Measurements from ENCODE around the gene WFIKKN2.

WFIKKN2 gene

DNA sequence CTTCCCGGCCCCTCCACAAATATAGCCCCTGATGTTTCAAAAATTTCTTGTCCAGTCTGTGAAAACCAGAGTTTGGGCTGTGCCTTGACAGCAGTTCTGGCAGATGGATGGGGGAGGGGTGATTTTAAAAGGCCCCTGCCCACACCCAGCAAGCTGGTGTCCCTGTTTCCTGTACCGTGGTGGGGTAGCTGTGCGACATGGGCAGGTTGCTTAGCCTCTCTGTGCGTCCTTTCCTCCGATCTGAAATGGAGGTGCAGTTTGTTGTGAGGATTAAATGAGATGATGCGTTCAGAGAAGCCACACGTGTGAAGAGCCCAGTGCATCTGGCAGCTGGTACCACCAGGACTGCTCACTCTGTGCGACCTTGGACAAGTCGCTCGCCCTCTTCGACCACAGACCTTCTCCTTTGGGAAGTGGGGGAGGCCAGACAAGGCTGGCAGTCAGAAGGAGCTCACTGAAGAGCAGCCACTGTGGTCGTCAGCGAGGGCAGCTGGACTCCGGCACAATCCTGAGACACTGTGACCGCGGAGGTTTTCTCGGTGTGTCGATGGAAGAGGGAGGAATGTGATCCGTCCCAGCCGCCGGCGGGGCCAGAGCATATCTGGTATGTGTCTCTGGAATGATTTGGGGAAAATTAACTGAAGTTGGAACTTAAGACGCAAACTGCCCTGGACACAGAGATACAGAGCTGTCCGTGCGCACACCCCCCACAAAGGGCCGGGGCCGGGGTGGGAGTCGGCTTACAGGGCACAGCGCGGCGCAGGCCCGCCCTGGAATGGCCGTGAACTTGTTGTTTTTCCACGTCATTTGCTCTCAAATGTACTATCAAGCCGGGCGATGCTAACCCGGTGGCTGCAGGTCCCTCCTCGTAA lies 721 bp upstream of the WFIKKN2 start:
- Histone ChIP-seq H3K27me3 (ENCODE audit: control insufficient read depth in 2 of 2, insufficient read depth in 2 of 2, low read length in 2 of 2) (no peaks in the 10 kb centered on the region), H3K9ac (ENCODE audit: low read depth in 1 of 2, low read length in 2 of 2) (peak overlapping the region in 1 of 2 donors; percentile 27), H3K9me3 (ENCODE audit: control insufficient read depth in 2 of 2, low read length in 2 of 2) (no peaks in the 10 kb centered on the region), H3K4me3 (ENCODE audit: low read length in 2 of 2) (peak overlapping the region; percentile 13 to 16), H3K4me1 (ENCODE audit: control insufficient read depth in 2 of 2, insufficient read depth in 2 of 2, low read length in 2 of 2) (peaks cover 0 to 7% of the 10 kb centered on the region in 2 donors), H3K27ac (ENCODE audit: low read depth in 2 of 2, low read length in 2 of 2) (no peak overlapping the region), H3K36me3 (ENCODE audit: control insufficient read depth in 2 of 2, insufficient read depth in 2 of 2, low read length in 2 of 2) (no peaks in the 10 kb centered on the region)

DNA sequence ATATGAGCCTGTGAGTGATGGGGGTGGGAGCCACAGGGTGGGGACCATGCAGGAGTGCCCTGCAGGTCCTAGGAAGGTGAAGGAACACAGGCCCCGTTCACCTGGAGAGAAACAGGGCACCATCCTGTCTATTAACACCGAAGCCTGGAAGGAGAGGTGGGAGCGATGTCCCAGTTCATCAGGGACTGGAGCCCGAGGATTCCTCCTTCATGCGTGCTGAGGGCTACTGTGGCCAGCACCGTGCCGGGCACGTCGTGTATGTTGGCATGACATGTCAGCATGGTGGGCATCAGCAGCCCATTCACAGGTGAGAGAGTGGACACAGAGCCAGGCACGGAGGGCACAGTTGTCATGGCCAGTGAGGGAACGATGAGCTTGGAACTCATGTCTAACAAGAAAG lies 1.4 kb downstream of the WFIKKN2 start:
- no peaks in the 10 kb centered on the region for H3K27me3 ChIP-seq (ENCODE audit: control insufficient read depth in 2 of 2, insufficient read depth in 2 of 2, low read length in 2 of 2)
- no peak overlapping the region for H3K27ac ChIP-seq (ENCODE audit: low read depth in 2 of 2, low read length in 2 of 2)
- H3K4me1 ChIP-seq (ENCODE audit: control insufficient read depth in 2 of 2, insufficient read depth in 2 of 2, low read length in 2 of 2): peaks cover 0 to 7% of the 10 kb centered on the region in 2 donors
- H3K4me3 ChIP-seq (ENCODE audit: low read length in 2 of 2): no peak overlapping the region
- no peak overlapping the region for H3K9ac ChIP-seq (ENCODE audit: low read depth in 1 of 2, low read length in 2 of 2)
- H3K9me3 ChIP-seq (ENCODE audit: control insufficient read depth in 2 of 2, low read length in 2 of 2): no peaks in the 10 kb centered on the region
- no peaks in the 10 kb centered on the region for H3K36me3 ChIP-seq (ENCODE audit: control insufficient read depth in 2 of 2, insufficient read depth in 2 of 2, low read length in 2 of 2)

DNA sequence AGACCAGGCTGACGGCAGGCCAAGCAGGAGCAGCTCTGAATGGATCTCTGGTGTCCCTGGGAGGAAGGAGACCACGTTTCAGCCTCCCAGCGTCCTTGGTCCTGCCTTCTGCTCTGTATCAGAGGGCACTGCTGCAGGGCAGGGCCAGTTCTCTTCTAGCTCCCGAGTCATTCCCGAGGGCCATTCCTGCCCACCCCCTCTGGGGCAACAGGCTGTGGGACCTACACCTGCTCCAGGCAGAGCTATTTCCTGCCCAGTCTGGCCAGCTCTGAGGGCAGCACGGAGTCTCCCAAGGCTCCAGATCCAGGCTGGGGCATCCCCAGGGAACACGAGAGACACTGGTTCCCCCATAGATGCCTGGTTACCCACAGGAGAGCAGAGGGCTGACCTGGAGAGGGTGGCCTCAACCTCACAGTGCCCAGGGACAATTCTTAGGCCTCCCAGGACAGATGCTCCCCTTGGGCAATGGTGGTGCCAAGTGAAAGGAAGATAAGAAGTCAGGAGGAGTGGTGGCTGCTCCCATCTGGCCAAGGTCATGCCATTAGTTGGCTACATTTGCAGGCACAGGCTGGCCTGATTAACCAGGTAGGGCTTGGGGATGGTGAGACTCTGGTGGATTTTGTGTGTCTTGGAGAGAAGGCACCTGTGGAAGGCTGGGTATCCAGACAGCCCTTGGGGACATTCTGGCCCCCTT lies 2.0 kb downstream of the WFIKKN2 start:
- Histone ChIP-seq H3K36me3 (ENCODE audit: control insufficient read depth in 2 of 2, insufficient read depth in 2 of 2, low read length in 2 of 2) (no peaks in the 10 kb centered on the region), H3K4me1 (ENCODE audit: control insufficient read depth in 2 of 2, insufficient read depth in 2 of 2, low read length in 2 of 2) (peaks cover 0 to 7% of the 10 kb centered on the region in 2 donors), H3K4me3 (ENCODE audit: low read length in 2 of 2) (no peak overlapping the region), H3K27me3 (ENCODE audit: control insufficient read depth in 2 of 2, insufficient read depth in 2 of 2, low read length in 2 of 2) (no peaks in the 10 kb centered on the region), H3K9me3 (ENCODE audit: control insufficient read depth in 2 of 2, low read length in 2 of 2) (no peaks in the 10 kb centered on the region), H3K9ac (ENCODE audit: low read depth in 1 of 2, low read length in 2 of 2) (no peak overlapping the region), H3K27ac (ENCODE audit: low read depth in 2 of 2, low read length in 2 of 2) (no peak overlapping the region)

DNA sequence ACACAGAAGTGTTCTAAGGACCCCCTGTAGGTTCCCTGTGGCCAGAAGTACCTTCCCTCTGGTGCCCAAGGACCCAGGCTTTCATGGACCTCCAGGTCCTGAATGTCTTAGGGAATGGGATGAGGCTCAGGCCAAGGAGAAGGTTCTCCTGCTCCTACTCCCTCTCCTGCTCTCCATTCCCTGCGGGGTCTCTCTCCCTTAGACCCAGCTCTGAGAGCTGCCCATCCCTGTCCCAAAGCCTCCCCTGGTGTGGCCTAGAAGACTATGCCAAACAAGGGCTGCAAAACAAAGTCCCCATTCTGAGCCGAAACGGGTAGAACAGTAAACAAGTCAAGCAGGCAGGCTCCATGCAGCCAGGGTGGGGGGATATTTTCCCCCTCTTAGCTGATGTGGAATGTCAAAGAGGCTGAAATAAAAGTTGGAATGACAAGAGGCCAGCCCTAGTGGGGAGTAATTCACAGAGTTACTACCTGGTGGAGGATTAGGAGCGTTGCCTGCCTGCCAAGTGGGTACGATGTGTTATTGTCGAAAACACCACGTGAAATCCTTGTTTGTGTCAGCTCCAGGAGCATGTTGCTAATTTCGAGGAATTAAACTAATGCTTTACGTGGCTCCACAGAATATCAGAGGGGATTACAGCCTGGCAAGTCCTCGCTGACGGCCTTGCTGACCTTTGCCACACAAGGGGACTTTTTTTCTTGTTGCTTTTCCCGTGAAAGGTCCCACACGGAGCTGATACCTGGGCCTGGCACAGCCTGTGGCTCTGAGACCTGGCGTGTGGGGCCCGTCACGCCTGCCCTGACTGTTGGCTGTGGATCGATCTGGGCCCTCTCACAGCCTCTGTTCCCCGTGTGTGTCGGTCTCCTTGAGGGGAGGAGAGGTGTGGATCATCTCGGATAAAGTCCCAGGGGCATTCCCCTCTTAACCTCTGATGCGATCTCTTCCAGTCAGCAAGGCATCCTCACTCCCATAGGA lies 2.9 kb downstream of the WFIKKN2 start:
- H3K27me3 ChIP-seq (ENCODE audit: control insufficient read depth in 2 of 2, insufficient read depth in 2 of 2, low read length in 2 of 2): no peaks in the 10 kb centered on the region
- H3K36me3 ChIP-seq (ENCODE audit: control insufficient read depth in 2 of 2, insufficient read depth in 2 of 2, low read length in 2 of 2): no peaks in the 10 kb centered on the region
- H3K4me1 ChIP-seq (ENCODE audit: control insufficient read depth in 2 of 2, insufficient read depth in 2 of 2, low read length in 2 of 2): peaks cover 0 to 7% of the 10 kb centered on the region in 2 donors
- no peak overlapping the region for H3K4me3 ChIP-seq (ENCODE audit: low read length in 2 of 2)
- no peak overlapping the region for H3K9ac ChIP-seq (ENCODE audit: low read depth in 1 of 2, low read length in 2 of 2)
- no peaks in the 10 kb centered on the region for H3K9me3 ChIP-seq (ENCODE audit: control insufficient read depth in 2 of 2, low read length in 2 of 2)
- H3K27ac ChIP-seq (ENCODE audit: low read depth in 2 of 2, low read length in 2 of 2): no peak overlapping the region

DNA sequence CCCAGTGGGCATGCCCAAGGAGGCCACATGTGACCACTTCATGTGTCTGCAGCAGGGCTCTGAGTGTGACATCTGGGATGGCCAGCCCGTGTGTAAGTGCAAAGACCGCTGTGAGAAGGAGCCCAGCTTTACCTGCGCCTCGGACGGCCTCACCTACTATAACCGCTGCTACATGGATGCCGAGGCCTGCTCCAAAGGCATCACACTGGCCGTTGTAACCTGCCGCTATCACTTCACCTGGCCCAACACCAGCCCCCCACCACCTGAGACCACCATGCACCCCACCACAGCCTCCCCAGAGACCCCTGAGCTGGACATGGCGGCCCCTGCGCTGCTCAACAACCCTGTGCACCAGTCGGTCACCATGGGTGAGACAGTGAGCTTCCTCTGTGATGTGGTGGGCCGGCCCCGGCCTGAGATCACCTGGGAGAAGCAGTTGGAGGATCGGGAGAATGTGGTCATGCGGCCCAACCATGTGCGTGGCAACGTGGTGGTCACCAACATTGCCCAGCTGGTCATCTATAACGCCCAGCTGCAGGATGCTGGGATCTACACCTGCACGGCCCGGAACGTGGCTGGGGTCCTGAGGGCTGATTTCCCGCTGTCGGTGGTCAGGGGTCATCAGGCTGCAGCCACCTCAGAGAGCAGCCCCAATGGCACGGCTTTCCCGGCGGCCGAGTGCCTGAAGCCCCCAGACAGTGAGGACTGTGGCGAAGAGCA lies 4.4 kb downstream of the WFIKKN2 start:
- Histone ChIP-seq H3K4me1 (ENCODE audit: control insufficient read depth in 2 of 2, insufficient read depth in 2 of 2, low read length in 2 of 2) (peaks cover 0 to 6% of the 10 kb centered on the region in 2 donors), H3K36me3 (ENCODE audit: control insufficient read depth in 2 of 2, insufficient read depth in 2 of 2, low read length in 2 of 2) (no peaks in the 10 kb centered on the region), H3K27me3 (ENCODE audit: control insufficient read depth in 2 of 2, insufficient read depth in 2 of 2, low read length in 2 of 2) (no peaks in the 10 kb centered on the region), H3K4me3 (ENCODE audit: low read length in 2 of 2) (no peak overlapping the region), H3K9ac (ENCODE audit: low read depth in 1 of 2, low read length in 2 of 2) (no peak overlapping the region), H3K9me3 (ENCODE audit: control insufficient read depth in 2 of 2, low read length in 2 of 2) (no peaks in the 10 kb centered on the region), H3K27ac (ENCODE audit: low read depth in 2 of 2, low read length in 2 of 2) (no peak overlapping the region)

DNA sequence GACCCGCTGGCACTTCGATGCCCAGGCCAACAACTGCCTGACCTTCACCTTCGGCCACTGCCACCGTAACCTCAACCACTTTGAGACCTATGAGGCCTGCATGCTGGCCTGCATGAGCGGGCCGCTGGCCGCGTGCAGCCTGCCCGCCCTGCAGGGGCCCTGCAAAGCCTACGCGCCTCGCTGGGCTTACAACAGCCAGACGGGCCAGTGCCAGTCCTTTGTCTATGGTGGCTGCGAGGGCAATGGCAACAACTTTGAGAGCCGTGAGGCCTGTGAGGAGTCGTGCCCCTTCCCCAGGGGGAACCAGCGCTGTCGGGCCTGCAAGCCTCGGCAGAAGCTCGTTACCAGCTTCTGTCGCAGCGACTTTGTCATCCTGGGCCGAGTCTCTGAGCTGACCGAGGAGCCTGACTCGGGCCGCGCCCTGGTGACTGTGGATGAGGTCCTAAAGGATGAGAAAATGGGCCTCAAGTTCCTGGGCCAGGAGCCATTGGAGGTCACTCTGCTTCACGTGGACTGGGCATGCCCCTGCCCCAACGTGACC lies 5.0 kb downstream of the WFIKKN2 start:
- no peak overlapping the region for H3K9ac ChIP-seq (ENCODE audit: low read depth in 1 of 2, low read length in 2 of 2)
- H3K4me1 ChIP-seq (ENCODE audit: control insufficient read depth in 2 of 2, insufficient read depth in 2 of 2, low read length in 2 of 2): no peaks in the 10 kb centered on the region
- H3K27me3 ChIP-seq (ENCODE audit: control insufficient read depth in 2 of 2, insufficient read depth in 2 of 2, low read length in 2 of 2): no peaks in the 10 kb centered on the region
- no peaks in the 10 kb centered on the region for H3K9me3 ChIP-seq (ENCODE audit: control insufficient read depth in 2 of 2, low read length in 2 of 2)
- H3K27ac ChIP-seq (ENCODE audit: low read depth in 2 of 2, low read length in 2 of 2): no peak overlapping the region
- no peak overlapping the region for H3K4me3 ChIP-seq (ENCODE audit: low read length in 2 of 2)
- H3K36me3 ChIP-seq (ENCODE audit: control insufficient read depth in 2 of 2, insufficient read depth in 2 of 2, low read length in 2 of 2): no peaks in the 10 kb centered on the region

DNA sequence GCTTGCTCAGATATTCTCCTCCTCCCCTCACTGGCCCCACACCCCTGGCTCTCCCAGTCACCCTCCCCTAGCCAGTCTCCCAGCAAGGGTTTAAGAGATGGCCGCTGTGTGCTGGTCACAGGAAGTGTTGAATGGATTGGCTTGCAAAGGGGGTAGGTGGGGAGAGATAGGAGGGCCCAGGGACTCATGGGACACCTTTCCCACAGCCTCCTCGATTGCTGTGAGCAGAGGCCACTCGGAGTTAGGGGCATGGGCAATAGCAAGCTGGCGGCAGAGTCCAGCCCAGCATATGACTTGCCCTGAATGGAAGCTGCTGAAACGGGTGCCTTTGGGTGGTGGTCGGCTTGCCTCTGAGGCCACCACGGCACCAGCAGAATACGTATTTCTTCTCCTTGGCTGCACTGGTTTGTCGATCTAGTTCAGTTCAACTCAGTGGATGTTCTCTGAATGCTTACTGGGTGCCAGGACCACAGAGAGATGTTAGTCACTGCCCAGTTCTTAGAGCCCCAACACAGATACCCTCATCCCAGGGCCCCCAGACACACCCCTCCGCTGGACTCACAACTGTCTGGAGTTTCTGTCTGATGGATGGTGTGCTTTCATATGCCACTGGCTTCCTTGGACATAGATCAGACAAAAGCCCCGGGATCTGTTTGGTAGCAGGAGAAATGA lies 6.0 kb downstream of the WFIKKN2 start:
- Histone ChIP-seq H3K27ac (ENCODE audit: low read depth in 2 of 2, low read length in 2 of 2) (no peak overlapping the region), H3K36me3 (ENCODE audit: control insufficient read depth in 2 of 2, insufficient read depth in 2 of 2, low read length in 2 of 2) (no peaks in the 10 kb centered on the region), H3K27me3 (ENCODE audit: control insufficient read depth in 2 of 2, insufficient read depth in 2 of 2, low read length in 2 of 2) (no peaks in the 10 kb centered on the region), H3K4me1 (ENCODE audit: control insufficient read depth in 2 of 2, insufficient read depth in 2 of 2, low read length in 2 of 2) (no peaks in the 10 kb centered on the region), H3K9me3 (ENCODE audit: control insufficient read depth in 2 of 2, low read length in 2 of 2) (no peaks in the 10 kb centered on the region), H3K9ac (ENCODE audit: low read depth in 1 of 2, low read length in 2 of 2) (no peak overlapping the region), H3K4me3 (ENCODE audit: low read length in 2 of 2) (no peak overlapping the region)

DNA sequence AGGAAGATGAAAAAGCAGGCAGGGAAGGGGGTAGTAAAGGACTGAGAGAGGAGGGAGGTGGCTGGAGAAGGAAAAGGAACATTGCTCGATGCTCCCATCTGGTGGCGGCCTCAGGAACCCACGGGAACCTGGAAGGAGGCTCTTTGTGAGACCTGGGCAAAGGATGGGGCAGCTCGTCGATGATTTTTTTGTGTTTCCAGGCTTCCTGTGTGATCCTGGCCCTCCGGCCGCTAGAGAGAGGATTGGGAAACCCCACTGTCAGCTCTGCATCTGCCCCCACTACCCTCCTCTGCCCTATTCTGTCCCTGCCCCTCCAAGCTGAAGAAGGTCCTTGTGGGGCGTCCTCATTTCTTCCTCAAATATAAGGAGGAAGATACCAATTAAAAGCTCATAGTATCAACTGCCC lies 6.6 kb downstream of the WFIKKN2 start:
- no peak overlapping the region for H3K4me3 ChIP-seq (ENCODE audit: low read length in 2 of 2)
- H3K9me3 ChIP-seq (ENCODE audit: control insufficient read depth in 2 of 2, low read length in 2 of 2): no peaks in the 10 kb centered on the region
- H3K4me1 ChIP-seq (ENCODE audit: control insufficient read depth in 2 of 2, insufficient read depth in 2 of 2, low read length in 2 of 2): no peaks in the 10 kb centered on the region
- H3K9ac ChIP-seq (ENCODE audit: low read depth in 1 of 2, low read length in 2 of 2): no peak overlapping the region
- H3K27ac ChIP-seq (ENCODE audit: low read depth in 2 of 2, low read length in 2 of 2): no peak overlapping the region
- no peaks in the 10 kb centered on the region for H3K36me3 ChIP-seq (ENCODE audit: control insufficient read depth in 2 of 2, insufficient read depth in 2 of 2, low read length in 2 of 2)
- no peaks in the 10 kb centered on the region for H3K27me3 ChIP-seq (ENCODE audit: control insufficient read depth in 2 of 2, insufficient read depth in 2 of 2, low read length in 2 of 2)
